H1 (cell line): ENCODE data around the gene DNAJB13. TPM values are rescaled to one million over a fixed set of nuclear protein-coding genes. Genes with fewer than 3 reads are reported as not detected.

Experiments
- CTCF ChIA-PET: fragments of 300-600 bp; sonication (Branson Sonifier 250); formaldehyde crosslinking; loops from one replicate; lab custom pipeline; 2021; ENCODE audit not compliant: partially characterized antibody; lab: Charles Lee
- POLR2A ChIA-PET: fragments of 300-600 bp; sonication (Branson Sonifier 250); formaldehyde crosslinking; loops from one replicate; lab custom pipeline; 2021; ENCODE audit warnings: inconsistent platforms; ENCODE audit not compliant: partially characterized antibody; lab: Charles Lee
- DNase-seq, 2 experiments: peaks; one replicate each; pipeline versions ENCODE4 v3.0.0 to v3.0.0-alpha.2; 2010 to 2022; ENCODE audit warnings: low spot score in 2 of 2, low read depth in 1 of 2, mixed read lengths in 1 of 2
- FAIRE-seq: peaks from 2 replicates; lab custom pipeline; 2011; peaks lifted over from hg19 to GRCh38; lab: Jason Lieb, UNC
- H2AFZ ChIP-seq: 2 replicates; pipeline ENCODE4 v1.8.1; 2012; ENCODE audit warnings: low read length, inconsistent platforms
- H2AK5ac ChIP-seq: 2 replicates; pipeline ENCODE4 v1.6.1; 2013; ENCODE audit warnings: low read depth, low read length
- H2BK120ac ChIP-seq: replicated peaks from 2 replicates; pipeline ENCODE3; 2013; ENCODE audit warnings: low read depth, low read length, inconsistent platforms
- H2BK12ac ChIP-seq: 2 replicates; pipeline ENCODE4 v1.6.1; 2013; ENCODE audit warnings: low read depth, low read length
- H2BK15ac ChIP-seq: 2 replicates; pipeline ENCODE4 v1.6.1; 2013; ENCODE audit warnings: low read length
- H2BK20ac ChIP-seq: 2 replicates; pipeline ENCODE4 v1.6.1; 2013; ENCODE audit warnings: low read length
- H2BK5ac ChIP-seq: 2 replicates; pipeline ENCODE4 v1.6.1; 2013; ENCODE audit warnings: low read depth, low read length
- H3K14ac ChIP-seq: 2 replicates; pipeline ENCODE4 v1.6.1; 2013; ENCODE audit warnings: inconsistent platforms; ENCODE audit not compliant: insufficient read length
- H3K18ac ChIP-seq: 2 replicates; pipeline ENCODE4 v1.6.1; 2013; ENCODE audit warnings: low read length; ENCODE audit errors: extremely low read depth
- H3K23ac ChIP-seq: 2 replicates; pipeline ENCODE4 v1.6.1; 2013; ENCODE audit warnings: inconsistent platforms; ENCODE audit not compliant: insufficient read length
- H3K23me2 ChIP-seq: 2 replicates; pipeline ENCODE4 v1.6.1; 2013; ENCODE audit warnings: low read depth, low read length
- H3K27ac ChIP-seq: 2 replicates; pipeline ENCODE4 v1.6.1; 2011; ENCODE audit warnings: low read depth, low read length, inconsistent platforms
- H3K27me3 ChIP-seq, 4 experiments: replicated peaks in 1 of 4; 1 replicate in 1 of 4; 2 replicates in 3 of 4; pipeline versions ENCODE4 v1.6.1 to v1.8.1; 2011 to 2013; ENCODE audit warnings: low read length in 3 of 4, mild to moderate bottlenecking in 3 of 4, inconsistent platforms in 2 of 4, mixed read lengths in 2 of 4, moderate library complexity in 1 of 4; ENCODE audit not compliant: control insufficient read depth in 3 of 4, insufficient read depth in 3 of 4; ENCODE audit errors: extremely low read depth in 1 of 4
- H3K36me3 ChIP-seq, 4 experiments: 2 replicates each; pipeline versions ENCODE4 v1.6.1 to v1.8.1; 2011 to 2013; ENCODE audit warnings: mild to moderate bottlenecking in 4 of 4, low read length in 3 of 4, moderate library complexity in 2 of 4, control low read depth in 1 of 4, inconsistent platforms in 1 of 4; ENCODE audit not compliant: insufficient read depth in 4 of 4, control insufficient read depth in 2 of 4
- H3K4ac ChIP-seq: replicated peaks from 2 replicates; pipeline ENCODE3; 2013; ENCODE audit warnings: low read length, low read depth, mixed read lengths, inconsistent platforms; ENCODE audit not compliant: insufficient read length
- H3K4me1 ChIP-seq, 4 experiments: replicated peaks in 1 of 4; 1 replicate in 1 of 4; 2 replicates in 3 of 4; pipeline versions ENCODE4 v1.6.1 to v1.8.1; 2011 to 2013; ENCODE audit warnings: low read length in 3 of 4, inconsistent platforms in 2 of 4, mixed read lengths in 1 of 4; ENCODE audit not compliant: insufficient read depth in 4 of 4, control insufficient read depth in 3 of 4
- H3K4me2 ChIP-seq, 2 experiments: 2 replicates each; pipeline versions ENCODE4 v1.6.1 to v1.8.1; 2011 to 2013; ENCODE audit warnings: low read depth in 2 of 2, low read length in 2 of 2, control low read depth in 1 of 2, inconsistent platforms in 1 of 2, mild to moderate bottlenecking in 1 of 2; ENCODE audit not compliant: insufficient read depth in 1 of 2
- H3K4me3 ChIP-seq, 4 experiments: fragments of 200-600, 300-600 bp in 1 of 4; sonication (generic), shearing (Covaris generic), sonication (Bioruptor Twin) in 1 of 4; 2 replicates each; pipeline versions ENCODE4 v1.5.1 to v1.8.1; 2011 to 2016; ENCODE audit warnings: low read length in 4 of 4, low read depth in 3 of 4, control low read depth in 2 of 4, inconsistent platforms in 2 of 4, mild to moderate bottlenecking in 2 of 4, mixed read lengths in 1 of 4, moderate library complexity in 1 of 4; ENCODE audit not compliant: insufficient read depth in 2 of 4; ENCODE audit errors: extremely low read depth in 1 of 4
- H3K56ac ChIP-seq: replicated peaks from 2 replicates; pipeline ENCODE3; 2013; ENCODE audit warnings: low read depth, mild to moderate bottlenecking, mixed read lengths, low read length, inconsistent platforms; ENCODE audit not compliant: insufficient read length
- H3K79me1 ChIP-seq: 2 replicates; pipeline ENCODE4 v1.6.1; 2013; ENCODE audit warnings: low read depth, low read length, control low read depth
- H3K79me2 ChIP-seq, 2 experiments: 2 replicates each; pipeline versions ENCODE4 v1.6.1 to v1.8.1; 2012 to 2013; ENCODE audit warnings: low read length in 2 of 2, mild to moderate bottlenecking in 2 of 2, inconsistent platforms in 1 of 2; ENCODE audit not compliant: insufficient read depth in 2 of 2, control insufficient read depth in 1 of 2
- H3K9ac ChIP-seq, 4 experiments: replicated peaks in 1 of 4; 1 replicate in 1 of 4; 2 replicates in 3 of 4; pipeline versions ENCODE4 v1.6.1 to v1.8.1; 2011 to 2013; ENCODE audit warnings: low read depth in 3 of 4, low read length in 3 of 4, control low read depth in 2 of 4, mild to moderate bottlenecking in 2 of 4, moderate library complexity in 2 of 4, inconsistent platforms in 1 of 4; ENCODE audit errors: extremely low read depth in 1 of 4
- H3K9me3 ChIP-seq, 2 experiments: 2 replicates each; pipeline versions ENCODE4 v1.6.1 to v1.8.1; 2012 to 2013; ENCODE audit warnings: mild to moderate bottlenecking in 2 of 2, moderate library complexity in 2 of 2, control low read depth in 1 of 2, inconsistent platforms in 1 of 2, low read depth in 1 of 2, low read length in 1 of 2, mixed read lengths in 1 of 2; ENCODE audit not compliant: insufficient read depth in 2 of 2
- H4K20me1 ChIP-seq, 2 experiments: replicated peaks in 1 of 2; 2 replicates each; pipeline versions ENCODE3 to v1.8.1; 2011 to 2013; ENCODE audit warnings: inconsistent platforms in 2 of 2, low read length in 2 of 2, mild to moderate bottlenecking in 1 of 2; ENCODE audit not compliant: insufficient read depth in 2 of 2, control insufficient read depth in 1 of 2
- H4K5ac ChIP-seq: 2 replicates; pipeline ENCODE4 v1.6.1; 2013; ENCODE audit warnings: low read length, low read depth, mixed read lengths, inconsistent platforms; ENCODE audit not compliant: insufficient read length
- H4K8ac ChIP-seq: 2 replicates; pipeline ENCODE4 v1.8.0; 2013; ENCODE audit warnings: mild to moderate bottlenecking, moderate library complexity, low read length, inconsistent platforms; ENCODE audit not compliant: insufficient read depth; ENCODE audit errors: extremely low read depth
- H4K91ac ChIP-seq: replicated peaks from 2 replicates; pipeline ENCODE3; 2013; ENCODE audit warnings: low read length, mixed read lengths, inconsistent platforms; ENCODE audit not compliant: insufficient read length
- BRCA1 ChIP-seq: IDR thresholded peaks from 2 replicates; pipeline ENCODE4 v1.6.1; 2012; ENCODE audit warnings: low read depth, low read length, improper control_type of control experiment
- EZH2 ChIP-seq: fragments of 200-600 bp; sonication (generic); IDR thresholded peaks from 2 replicates; pipeline ENCODE4 v1.7.1; 2012; ENCODE audit warnings: low read depth, mild to moderate bottlenecking, moderate library complexity, low read length, inconsistent platforms; ENCODE audit not compliant: severe bottlenecking
- KDM1A ChIP-seq: fragments of 200-600, 300-600 bp; sonication (generic); IDR thresholded peaks from 2 replicates; pipeline ENCODE4 v1.7.1; 2016; ENCODE audit warnings: mild to moderate bottlenecking, low read length, borderline replicate concordance
- POLR2AphosphoS5 ChIP-seq: IDR thresholded peaks from 2 replicates; pipeline ENCODE4 v1.6.1; 2011; ENCODE audit warnings: low read depth, low read length
- SP2 ChIP-seq: IDR thresholded peaks from 2 replicates; pipeline ENCODE4 v1.6.1; 2012; ENCODE audit warnings: mild to moderate bottlenecking, low read length, inconsistent platforms
- TEAD4 ChIP-seq: IDR thresholded peaks from 2 replicates; pipeline ENCODE4 v1.6.1; 2012; ENCODE audit warnings: low read depth, low read length, inconsistent platforms, mixed read lengths
- WGBS, 2 experiments: shearing (Covaris generic) in 1 of 2; methylation state at CpG; one replicate each; pipeline versions ENCODE4 v1.1.6 to v1.1.7; 2013 to 2015; ENCODE audit warnings: low lambda C conversion rate in 2 of 2, mixed read lengths in 2 of 2, inconsistent platforms in 1 of 2, low coverage in 1 of 2, missing lambda C conversion rate in 1 of 2; ENCODE audit not compliant: insufficient replicate concordance in 2 of 2, insufficient coverage in 1 of 2, insufficient read length in 1 of 2; ENCODE audit errors: extremely low coverage in 1 of 2, missing lambda C conversion rate in 1 of 2; 5-methylcytosine and 5-hydroxymethylcytosine counted together
- polyA plus RNA-seq, 7 experiments: library from polyadenylated mRNA; depleted of rRNA in 3 of 7; stranded (reverse) in 5 of 7; unstranded in 2 of 7; fragments of >200 nt in 5 of 7; fragments of 200-250 nt in 2 of 7; gene quantifications; 1 replicate in 5 of 7; 2 replicates in 1 of 7; 4 replicates in 1 of 7; pipeline versions ENCODE4 v1.2.1 to v1.2.3, GENCODE V29; 2011 to 2013; ENCODE audit warnings: missing spikeins in 2 of 7, mixed read lengths in 2 of 7
- total RNA-seq: library from RNA; stranded (reverse); fragmentation: NEBNext Ultra II Directional; extraction: Animal tissue kit (Norgen Biotek cat#: 25700); gene quantifications from 2 replicates; pipeline ENCODE4 v1.2.1, GENCODE V29; 2021

DNAJB13 gene
- total and polyA plus RNA-seq, 2 of the 8 experiments (the other 6 are each of a cell fraction or from before 2014, with no cell fraction given) = 0.27 TPM; not detected in 1

DNA sequence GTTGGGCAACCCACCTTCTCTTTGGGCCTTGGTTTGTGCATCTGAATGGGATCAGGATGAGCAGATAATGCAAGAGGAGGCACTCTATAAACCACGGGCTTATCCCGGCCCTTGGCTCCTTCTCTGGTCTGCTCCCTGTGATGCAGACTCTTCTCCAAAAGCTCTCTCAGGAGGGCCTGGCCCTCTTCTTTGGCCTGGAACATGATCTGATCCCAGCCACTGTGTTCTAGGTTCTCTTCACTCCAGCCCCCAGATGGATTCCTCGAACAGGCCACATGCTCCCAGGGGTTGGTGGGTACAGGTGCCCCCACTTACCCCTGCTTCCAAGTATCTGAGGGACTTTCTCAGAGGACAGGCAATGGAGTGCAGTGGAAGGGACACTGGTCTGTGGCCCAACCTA is 66.8 kb downstream of the DNAJB13 start:
- H4K8ac ChIP-seq = no peak overlapping the region
- H3K4me3 ChIP-seq = no peak overlapping the region
- no peaks in the 10 kb centered on the region for H3K27me3 ChIP-seq
- H2BK120ac ChIP-seq = no peak overlapping the region
- H3K56ac ChIP-seq = no peak overlapping the region
- no peak overlapping the region for H2BK5ac ChIP-seq
- no peak overlapping the region for H3K4ac ChIP-seq
- H4K5ac ChIP-seq = no peak overlapping the region
- no peak overlapping the region for H3K14ac ChIP-seq
- FAIRE-seq = no peak
- no peak overlapping the region for H3K18ac ChIP-seq
- no peak overlapping the region for H2BK20ac ChIP-seq
- ChIA-PET POLR2A (interaction anchor here (0.7 to 2.2 kb wide), 2 partner anchors 9 kb away, joined by 3 to 7 read pairs; partner anchors contain the start of gene UCP3), CTCF (interaction anchor here (1.0 to 2.9 kb wide), 2 partner anchors 9 to 53 kb away, joined by 4 to 9 read pairs; no protein-coding TSS in a partner anchor)
- no peaks in the 10 kb centered on the region for H3K9me3 ChIP-seq
- H2BK12ac ChIP-seq = no peak overlapping the region
- WGBS, 2 experiments = 85% methylated on average over 3 of the region's 3 CpGs; no CpG with 5 or more reads in 1 of the 2 experiments
- no peak overlapping the region for H3K23ac ChIP-seq
- peaks cover 0 to 7% (median 0%) of the 10 kb centered on the region in 4 experiments; a peak in 2 of 8 replicates for H3K36me3 ChIP-seq
- no peak overlapping the region for H4K91ac ChIP-seq
- H3K9ac ChIP-seq = no peak overlapping the region
- no peak overlapping the region for H2AK5ac ChIP-seq
- no peak overlapping the region for H2BK15ac ChIP-seq
- no peak overlapping the region for H2AFZ ChIP-seq
- no peaks in the 10 kb centered on the region; the same call in 1 of the 2 replicates for H3K79me1 ChIP-seq
- H3K4me1 ChIP-seq = no peaks in the 10 kb centered on the region
- TF ChIP-seq TEAD4 (no peak), POLR2AphosphoS5 (no peak), SP2 (no peak), KDM1A (no peak), BRCA1 (no peak), EZH2 (no peak)
- no peak for DNase-seq
- no peaks in the 10 kb centered on the region for H4K20me1 ChIP-seq
- H3K79me2 ChIP-seq = no peaks in the 10 kb centered on the region
- no peak overlapping the region for H3K4me2 ChIP-seq
- no peaks in the 10 kb centered on the region for H3K23me2 ChIP-seq
- no peak overlapping the region for H3K27ac ChIP-seq
